ENCODE results near the gene CLEC1A. TPM values are rescaled to one million over a fixed set of nuclear protein-coding genes. Genes with fewer than 3 reads are reported as not detected.

The CLEC1A gene
- total and polyA plus RNA-seq, 2 of the 13 experiments (the other 11 are each of a cell fraction or from before 2014, with no cell fraction given): not detected

- ATAC-seq (no peak), FAIRE-seq (no peak), DNase-seq (ENCODE audit: low spot score) (no peak)
- H4K20me1 ChIP-seq (ENCODE audit: insufficient read depth, low read length): no peaks in the 10 kb centered on the region
- no peaks in the 10 kb centered on the region for H3K4me1 ChIP-seq (ENCODE audit: insufficient read depth, low read length)
- no peak overlapping the region for H2AFZ ChIP-seq (ENCODE audit: low read length)
- intact Hi-C loops (cut with micrococcal nuclease; ENCODE audit: unreplicated experiment) (no loop called here), in situ Hi-C loops (cut with HindIII; ENCODE audit: extremely low pct_ligation_motif_present, low pct_unique_long_range_greater_than_20kb) (no loop called here)
- H3K27ac ChIP-seq (ENCODE audit: extremely low read length, insufficient read depth, low read length): no peak overlapping the region
- no peaks in the 10 kb centered on the region for H3K36me3 ChIP-seq (replicated peaks in 1 of 2; ENCODE audit: control insufficient read depth in 1 of 2, insufficient read depth in 2 of 2, low read length in 2 of 2)
- no peaks in the 10 kb centered on the region for H3K9me3 ChIP-seq (ENCODE audit: low read length)
- H3K79me2 ChIP-seq (ENCODE audit: insufficient read depth, low read length): no peaks in the 10 kb centered on the region
- ChIA-PET POLR2A (no interaction called here), CTCF (ENCODE audit: low intra/inter-chr PET ratio, low total read pairs) (no interaction called here)
- H3K27me3 ChIP-seq (ENCODE audit: control insufficient read depth in 1 of 2, insufficient read depth in 2 of 2, low read length in 2 of 2): peaks cover 0 to 4% of the 10 kb centered on the region in 2 experiments; a peak in 2 of 5 replicates
- no peak overlapping the region for H3K9ac ChIP-seq (ENCODE audit: insufficient read depth, low read depth, low read length)
- no peak for TF ChIP-seq ZSCAN25 (CRISPR knock-in tag; IDR thresholded peaks at IDR 0.05)
- TF ChIP-seq ZNF235 (CRISPR knock-in tag; IDR thresholded peaks at IDR 0.05; ENCODE audit: borderline replicate concordance): no peak
- TF ChIP-seq KDM2A (CRISPR knock-in tag; IDR thresholded peaks at IDR 0.05; ENCODE audit: borderline replicate concordance, low read depth): no peak
- no peak for TF ChIP-seq SETDB1 (CRISPR knock-in tag; IDR thresholded peaks at IDR 0.05; ENCODE audit: borderline replicate concordance)
- no peak for TF ChIP-seq RBFOX2 (IDR thresholded peaks at IDR 0.05; ENCODE audit: low read depth, low read length)
- TF ChIP-seq KMT2A (CRISPR knock-in tag; IDR thresholded peaks at IDR 0.05): no peak
- no peak for TF ChIP-seq ARNTL (CRISPR knock-in tag; IDR thresholded peaks at IDR 0.05)
- TF ChIP-seq HNF4A (CRISPR knock-in tag; IDR thresholded peaks at IDR 0.05): no peak
- no peak for TF ChIP-seq ZNF703 (CRISPR knock-in tag; IDR thresholded peaks at IDR 0.05; ENCODE audit: borderline replicate concordance)
- no peak for TF ChIP-seq ZNF616 (CRISPR knock-in tag; IDR thresholded peaks at IDR 0.05; ENCODE audit: low read depth)
- no peak for TF ChIP-seq REXO4 (CRISPR knock-in tag; IDR thresholded peaks at IDR 0.05; ENCODE audit: borderline replicate concordance)
- TF ChIP-seq HOMEZ (CRISPR knock-in tag; IDR thresholded peaks at IDR 0.05; ENCODE audit: low read depth): no peak
- no peak overlapping the region for H3K4me3 ChIP-seq (replicated peaks in 1 of 3; ENCODE audit: insufficient read depth in 1 of 3, low read depth in 2 of 3, low read length in 3 of 3)
- no peak overlapping the region for H3K4me2 ChIP-seq (ENCODE audit: low read depth, low read length)
- BruUV-seq (replicated peaks): no TSS peak
- 60% methylated on average over 15 of the region's 15 CpGs for WGBS (ENCODE audit: low lambda C conversion rate)
Measured at GRCh38 chr12:10115311-10115710, 16.5 kb upstream of the CLEC1A start.
